M059J (cell line): Measurements from ENCODE around the gene PARD3. TPM values are rescaled to one million over a fixed set of nuclear protein-coding genes. Genes with fewer than 3 reads are reported as not detected.
"Not testable (repeated sequence)": the region's sequence is repeated elsewhere in the genome, so short reads cannot be mapped to it uniquely, and the experiment has no call there.

Source experiments
- DNase-seq: peaks from one replicate; pipeline ENCODE4 v3.0.0-alpha.2; 2012; ENCODE audit warnings: low read depth
- total RNA-seq: library from RNA; depleted of rRNA; stranded (reverse); fragments of >200 nt; shearing (Covaris generic); gene quantifications from 2 replicates; pipeline ENCODE4 v1.2.3, GENCODE V29; 2014

Gene PARD3
- total RNA-seq, 1 experiment from 2014 or later, result 17.0 TPM

DNA sequence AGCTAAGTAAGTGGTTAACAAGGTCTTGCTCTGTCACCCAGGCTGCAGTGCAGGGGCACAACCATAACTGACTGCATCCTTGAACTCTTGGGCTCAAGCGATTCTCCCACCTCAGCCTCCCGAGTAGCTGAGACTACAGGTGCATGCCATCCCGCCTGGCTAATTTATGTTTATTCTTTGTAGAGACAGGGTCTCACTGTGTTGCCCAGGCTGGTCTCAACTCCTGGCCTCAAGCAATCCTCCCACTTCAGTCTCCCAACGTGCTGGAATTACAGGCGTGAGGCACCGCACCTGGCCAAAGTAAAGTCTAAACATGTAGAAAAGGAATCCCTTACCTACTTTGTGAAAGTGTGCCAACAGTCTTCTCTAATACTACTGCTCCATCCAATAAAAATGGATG lies 17.9 kb downstream of the PARD3 start:
- no peak for DNase-seq

DNA sequence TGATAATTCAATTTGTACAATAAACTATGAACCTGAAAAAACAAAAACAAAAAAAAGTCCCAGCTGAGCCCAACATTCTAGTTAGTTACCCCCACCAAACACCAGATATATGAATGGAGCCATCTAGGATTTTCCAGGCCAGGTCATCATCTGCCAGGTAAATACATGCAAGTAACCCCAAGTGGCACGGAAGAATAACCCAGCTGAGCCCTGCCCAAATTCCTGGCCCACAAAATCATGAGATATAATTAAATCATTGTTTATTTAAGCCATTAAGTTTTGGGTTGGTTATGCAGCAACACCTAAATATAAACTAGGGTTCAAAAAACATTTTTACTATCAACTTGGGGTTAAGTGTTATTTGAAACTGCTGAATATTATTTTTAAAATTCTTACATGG lies 19.0 kb downstream of the PARD3 start:
- no peak for DNase-seq

DNA sequence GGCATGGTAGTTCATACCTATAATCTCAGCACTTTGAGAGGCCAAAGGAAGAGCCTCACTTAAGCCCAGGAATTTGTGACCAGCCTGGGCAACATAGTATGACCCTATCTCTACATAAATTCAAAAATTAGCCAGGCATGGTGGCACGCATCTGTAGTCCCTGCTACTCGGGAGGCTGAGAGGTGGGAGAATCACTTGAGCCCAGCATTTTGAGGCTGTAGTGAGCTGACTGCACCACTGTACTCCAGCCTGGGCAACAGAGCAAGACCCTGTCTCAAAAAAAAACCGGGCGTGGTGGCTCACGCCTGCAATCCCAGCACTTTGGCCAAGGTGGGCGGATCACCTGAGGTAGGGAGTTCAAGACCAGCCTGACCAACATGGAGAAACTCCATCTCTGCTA lies 19.8 kb downstream of the PARD3 start:
- no peak for DNase-seq

DNA sequence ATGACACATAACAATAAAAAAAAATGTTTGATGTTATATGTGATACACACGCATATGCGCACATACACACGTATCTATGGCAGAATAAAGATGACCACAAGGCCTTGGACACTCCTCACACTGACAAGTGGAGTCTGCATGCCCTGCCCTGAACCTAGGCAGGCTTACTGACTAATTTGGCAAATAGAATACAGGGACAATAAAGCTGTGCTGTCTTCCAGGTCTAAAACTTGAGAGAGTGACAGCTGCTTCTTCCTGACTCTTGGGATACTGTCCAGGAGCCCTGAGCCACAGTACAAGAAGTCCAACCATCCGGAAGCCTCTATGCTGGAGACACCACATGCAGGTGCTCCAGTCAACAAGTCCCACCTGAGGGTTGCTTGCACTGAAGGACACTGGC lies 20.3 kb downstream of the PARD3 start:
- no peak for DNase-seq

DNA sequence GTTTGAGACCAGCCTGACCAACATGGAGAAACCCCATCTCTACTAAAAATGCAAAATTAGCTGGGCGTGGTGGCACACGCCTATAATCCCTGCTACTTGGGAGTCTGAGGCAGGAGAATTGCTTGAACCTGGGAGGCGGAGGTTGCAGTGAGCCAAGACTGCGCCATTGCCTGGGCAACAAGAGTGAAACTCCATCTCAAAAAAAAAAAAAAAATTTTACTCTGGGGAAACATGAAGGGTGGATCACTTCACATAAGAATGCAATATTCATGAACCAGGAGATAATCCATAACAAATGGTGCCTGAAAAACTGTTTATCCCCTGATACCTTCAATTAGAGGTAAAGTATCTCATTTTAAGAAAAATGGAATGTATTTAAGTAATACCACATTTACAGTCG lies 21.5 kb downstream of the PARD3 start:
- not testable (repeated sequence) for DNase-seq

DNA sequence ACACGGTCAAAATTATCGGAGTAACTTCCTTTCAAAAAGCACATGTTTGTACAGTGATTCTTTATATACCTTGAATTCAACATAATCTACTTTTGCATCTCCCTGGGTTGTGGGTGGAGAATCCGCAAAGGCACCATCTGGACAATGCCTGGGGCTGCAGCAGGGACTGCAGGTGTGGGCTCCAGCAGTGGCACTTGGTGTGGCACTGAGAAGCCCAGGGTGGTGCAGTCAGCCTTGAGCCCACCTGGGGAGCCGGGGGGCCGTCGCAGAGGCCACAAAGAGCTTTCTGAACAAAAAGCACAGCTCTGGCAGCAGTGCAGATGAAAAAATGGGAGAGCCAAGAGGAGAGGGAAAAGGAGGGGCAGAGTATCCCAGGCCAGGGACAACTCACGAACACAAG lies 22.2 kb downstream of the PARD3 start:
- no peak for DNase-seq

DNA sequence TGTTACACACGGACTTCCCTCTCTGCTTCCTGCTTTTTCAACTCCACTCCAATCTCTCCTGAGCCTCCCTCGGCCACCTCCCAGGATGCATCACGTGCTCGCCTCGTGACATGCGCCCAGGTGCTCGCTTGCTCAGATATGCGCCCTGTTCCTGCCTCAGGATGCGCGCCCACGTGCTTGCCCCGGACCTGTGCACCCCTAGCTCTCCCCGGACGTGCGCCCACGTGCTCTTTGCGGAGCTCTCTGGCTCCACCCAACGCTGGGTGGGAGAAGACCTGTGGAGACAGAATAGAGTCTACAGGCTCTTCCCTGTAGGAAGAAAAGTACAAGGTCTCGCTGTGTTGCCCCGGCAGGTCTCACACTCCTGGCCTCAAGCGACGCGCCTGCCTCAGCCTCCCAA lies 23.1 kb downstream of the PARD3 start:
- DNase-seq, result no peak

DNA sequence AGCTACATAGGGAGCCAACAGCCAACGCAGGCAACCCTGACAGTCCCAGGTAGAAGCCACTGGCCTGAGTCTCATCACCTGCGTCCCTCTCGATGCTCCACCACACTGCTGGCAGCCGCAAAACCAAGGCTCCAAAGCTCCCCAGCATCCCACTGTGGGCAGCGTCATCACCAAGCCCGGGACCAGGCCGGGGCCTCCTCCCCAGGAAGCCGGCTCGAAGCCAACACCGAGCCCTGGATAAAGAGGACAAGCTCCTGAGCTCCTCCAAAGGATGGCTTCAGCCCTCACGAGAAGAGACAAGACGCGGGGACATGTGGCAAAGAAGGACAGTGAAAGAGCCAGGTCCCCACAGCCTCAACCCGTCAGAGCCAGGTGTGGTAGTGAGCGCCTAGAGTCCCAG lies 23.9 kb downstream of the PARD3 start:
- DNase-seq, result no peak

DNA sequence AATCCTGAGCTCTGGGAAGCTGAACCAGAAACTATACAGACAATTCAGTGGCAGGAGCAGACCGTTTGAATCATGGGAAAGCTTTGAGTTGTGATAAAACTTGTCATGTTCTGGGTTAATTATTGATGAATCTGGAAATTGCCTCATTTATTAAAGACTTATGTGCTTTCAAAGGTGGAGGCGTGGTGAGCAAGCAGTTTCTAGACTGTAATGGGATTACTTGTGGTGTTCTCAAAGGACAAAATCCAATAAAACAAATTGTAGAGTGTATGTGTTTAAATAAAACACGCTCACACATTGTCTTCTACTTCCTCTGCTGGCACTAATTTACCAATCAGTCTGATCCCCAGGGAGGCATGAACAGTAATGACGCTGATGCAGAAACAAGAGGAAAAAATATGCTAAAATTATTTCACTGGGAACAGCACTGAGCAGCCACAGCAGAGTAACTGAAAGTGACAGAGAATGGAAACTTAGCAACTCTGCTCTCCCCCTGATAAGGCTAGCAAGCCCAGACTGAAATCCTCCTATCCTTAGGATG lies 25.1 kb downstream of the PARD3 start:
- DNase-seq, result no peak

DNA sequence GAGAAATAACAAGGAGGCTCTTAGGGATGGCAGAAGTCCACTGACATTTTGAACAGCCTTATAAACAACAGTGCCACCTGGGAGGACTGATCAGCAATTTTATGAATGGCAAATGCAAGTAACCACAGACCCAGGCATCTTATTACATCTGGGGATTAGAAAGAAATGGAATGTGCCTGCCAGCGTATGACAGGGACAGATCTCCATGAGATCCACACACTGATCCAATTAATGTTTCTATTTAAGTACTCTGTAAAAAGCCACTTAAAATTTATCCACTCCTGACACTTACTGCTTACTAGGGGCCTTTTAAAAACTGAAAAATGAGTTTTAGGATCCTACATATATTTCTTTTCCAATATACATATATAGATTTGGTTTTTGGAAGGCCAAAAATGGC lies 28.6 kb downstream of the PARD3 start:
- peak; percentile 53 for DNase-seq

DNA sequence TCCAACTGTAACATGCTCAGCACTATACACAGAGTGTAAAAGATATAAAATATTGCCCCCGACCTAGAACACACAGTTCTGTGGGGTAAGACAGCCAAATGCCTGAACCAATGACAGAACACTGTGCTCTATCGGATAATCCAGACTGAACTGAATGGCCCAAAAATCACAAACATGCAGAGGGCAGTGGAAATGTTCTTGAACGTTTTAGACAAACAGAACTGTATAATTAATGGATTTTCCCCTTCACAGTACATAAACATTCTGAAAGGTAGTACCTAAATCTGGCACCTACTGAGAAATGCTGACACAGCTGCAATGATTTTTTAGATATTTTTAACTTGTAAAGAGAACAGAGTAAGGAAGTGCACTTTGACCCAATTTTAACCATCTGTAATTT lies 33.4 kb downstream of the PARD3 start:
- DNase-seq, result no peak

DNA sequence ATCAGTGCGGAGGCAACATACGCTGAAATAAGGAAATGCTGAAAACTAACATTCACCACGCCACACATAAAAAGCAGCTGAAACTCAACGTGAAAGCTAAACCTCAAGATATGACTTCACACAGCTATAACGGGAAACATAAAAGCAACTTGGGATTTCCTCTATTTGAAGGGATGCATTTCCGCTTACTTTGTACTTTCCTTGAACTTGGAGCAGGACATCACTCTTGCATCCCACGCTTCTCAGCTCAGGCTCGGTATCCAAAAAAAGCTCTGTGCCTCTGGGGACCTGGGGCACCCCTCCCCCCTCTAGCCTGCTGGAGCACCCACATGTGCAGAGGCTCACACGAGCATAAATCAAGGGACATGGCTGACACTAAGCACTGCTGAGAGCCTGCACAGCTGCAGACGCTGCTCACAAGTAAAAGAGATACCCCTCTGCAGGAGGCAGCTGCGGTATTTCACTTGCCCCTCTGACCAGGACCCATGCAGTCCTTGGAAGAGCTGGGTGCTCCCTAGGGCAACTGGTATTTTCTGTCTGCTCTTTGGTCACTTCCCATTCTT lies 34.2 kb downstream of the PARD3 start:
- DNase-seq, result no peak

DNA sequence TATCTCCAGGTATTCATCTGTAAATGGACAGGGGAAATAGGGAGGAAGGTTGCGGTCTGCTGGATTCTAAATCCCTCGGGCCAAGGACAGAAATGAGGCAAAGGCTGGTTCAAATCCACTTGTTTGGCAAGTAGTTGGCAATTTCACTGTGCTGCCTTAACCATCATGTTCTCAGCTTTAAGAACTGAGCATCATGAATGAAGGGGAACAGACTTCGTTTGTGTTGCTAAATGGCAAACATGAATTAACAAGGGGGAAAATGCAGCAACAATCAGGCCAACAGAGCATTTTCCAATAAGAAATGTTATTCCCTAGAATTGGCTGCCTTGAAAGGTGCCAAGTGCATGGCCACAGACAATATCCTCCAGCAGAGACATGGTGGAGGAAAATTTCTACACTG lies 36.9 kb downstream of the PARD3 start:
- DNase-seq, result no peak

DNA sequence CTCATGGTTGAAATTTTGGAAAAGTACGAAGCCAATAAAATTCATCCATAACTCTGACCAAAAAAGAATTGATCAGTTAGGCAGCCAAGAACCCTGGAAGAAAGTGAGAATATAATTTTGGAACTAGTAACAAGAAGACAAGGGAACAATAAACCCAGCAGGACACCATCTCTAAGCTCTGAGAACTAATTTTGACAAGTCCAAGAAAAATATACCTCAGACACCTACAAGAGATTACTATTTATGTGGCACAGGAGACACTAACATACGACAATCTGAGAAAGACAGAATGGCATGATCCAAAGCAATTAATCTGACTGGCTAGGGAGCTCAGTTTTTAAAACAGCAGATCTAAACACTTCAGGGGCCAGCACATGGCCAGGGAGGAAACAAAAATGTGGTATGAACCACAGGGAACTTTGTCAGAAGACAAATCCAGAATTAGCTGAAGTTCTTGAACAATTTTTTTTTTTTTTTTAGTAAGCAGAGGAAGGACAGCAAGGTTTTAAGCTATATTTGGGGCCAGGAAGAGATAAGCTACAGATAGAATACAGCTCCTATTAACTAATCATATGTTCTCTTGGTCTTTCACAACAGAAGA lies 38.9 kb downstream of the PARD3 start:
- no peak for DNase-seq

DNA sequence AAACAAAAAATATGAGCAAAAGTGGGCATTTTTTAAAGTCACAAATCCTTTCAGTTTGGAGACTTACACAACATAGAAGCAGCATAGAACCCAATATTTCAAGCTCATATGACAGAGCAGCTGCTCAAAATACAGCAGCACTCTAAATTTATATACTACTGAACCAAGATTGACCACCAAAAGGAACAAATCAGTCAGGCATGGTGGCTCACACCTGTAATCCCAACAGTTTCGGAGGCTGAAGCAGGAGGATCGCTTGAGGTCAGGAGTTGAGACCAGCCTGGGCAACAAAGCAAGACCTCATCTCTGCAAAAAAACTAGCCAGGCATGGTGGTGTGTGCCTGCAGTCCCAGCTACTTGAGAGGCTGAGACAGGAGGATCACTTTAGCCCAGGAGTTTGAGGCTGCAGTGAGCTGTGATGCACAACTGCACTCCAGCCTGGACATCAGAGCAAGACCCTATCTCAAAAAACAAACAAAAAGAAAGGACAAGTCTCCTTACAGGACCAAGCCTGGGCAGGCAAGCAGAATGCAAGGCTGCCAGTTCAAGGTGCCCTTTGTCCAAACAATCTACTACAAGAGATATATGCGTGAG lies 40.0 kb downstream of the PARD3 start:
- no peak for DNase-seq

DNA sequence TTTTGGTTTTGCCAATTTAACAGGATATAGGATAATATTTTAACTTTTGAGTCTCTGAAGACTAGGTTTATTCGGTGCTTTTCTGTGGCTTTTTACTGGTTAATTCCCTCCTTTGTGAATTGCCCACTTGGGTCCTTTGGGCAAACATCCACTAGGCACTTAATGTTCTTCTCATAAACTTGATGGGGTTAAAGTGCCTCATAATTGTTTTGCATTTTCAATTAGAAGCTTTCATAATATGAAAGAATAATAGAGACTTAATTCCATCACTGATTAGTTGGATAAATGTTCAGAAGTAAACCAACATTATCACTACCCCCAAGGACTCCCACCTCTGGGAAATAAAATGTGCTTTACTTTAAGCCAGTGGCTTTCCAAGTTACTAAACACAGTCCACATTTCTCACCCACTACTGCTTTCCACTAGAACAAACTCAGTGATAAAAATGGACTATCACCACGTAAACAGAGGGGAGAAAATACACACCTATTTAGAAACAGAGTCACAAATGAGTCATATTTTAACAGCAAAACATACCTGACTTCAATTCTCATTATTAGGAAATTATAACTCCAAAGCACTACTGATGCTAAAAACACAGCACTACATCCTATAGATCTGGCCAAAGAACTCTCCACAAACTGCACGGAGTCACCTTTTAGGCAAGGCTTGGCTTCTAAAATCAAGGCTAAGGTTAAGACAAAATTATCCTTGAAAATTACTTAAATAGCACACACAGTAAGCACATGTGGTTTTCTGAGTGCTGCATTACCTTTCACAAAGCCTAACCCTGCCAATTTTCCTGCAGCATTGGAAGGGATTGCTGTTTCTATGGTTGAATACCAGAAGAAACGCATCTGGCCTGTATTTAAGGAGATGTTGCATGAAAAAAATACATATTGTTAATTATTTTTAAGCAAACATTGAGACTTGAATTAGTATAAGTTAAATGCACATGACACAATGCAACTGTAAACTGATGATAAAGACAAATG lies 41.2 kb downstream of the PARD3 start:
- DNase-seq, result no peak

DNA sequence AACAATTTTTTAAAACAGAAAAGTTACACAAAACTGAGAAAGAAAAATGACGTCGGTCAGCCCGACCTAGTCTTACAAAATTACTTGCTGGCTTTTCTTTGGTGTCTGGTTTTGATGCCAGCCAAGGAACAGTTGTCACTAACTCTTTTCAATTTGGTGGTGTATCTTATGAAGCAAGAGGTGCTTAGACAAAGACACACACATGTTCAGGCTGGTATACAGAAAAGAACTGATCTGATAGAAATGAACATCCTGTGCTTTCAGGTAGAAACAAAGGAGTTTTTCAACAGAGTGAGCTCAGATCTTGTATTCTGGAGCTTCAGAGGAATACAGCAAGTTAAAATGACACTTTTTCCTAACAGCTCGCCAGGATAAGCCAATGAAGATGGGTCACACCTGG lies 43.6 kb downstream of the PARD3 start:
- DNase-seq, result no peak

DNA sequence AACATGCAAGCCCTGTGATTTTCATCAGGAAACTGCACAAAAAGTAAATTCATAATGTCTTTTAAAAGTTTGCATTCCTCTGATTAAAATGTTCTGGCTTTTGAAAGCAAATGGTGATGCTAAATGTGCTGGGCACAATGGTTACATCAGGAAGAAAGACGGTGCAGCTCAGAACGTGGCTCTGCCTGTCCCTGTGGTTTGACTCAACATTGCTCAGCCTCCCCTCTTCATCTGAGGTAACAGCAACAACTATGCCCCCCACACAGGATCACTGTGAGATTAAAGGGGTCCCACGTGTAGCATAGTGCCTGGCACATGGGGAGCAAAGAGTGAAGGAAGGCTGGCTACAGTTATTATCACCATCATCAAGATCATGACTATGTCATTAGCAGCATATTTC lies 44.0 kb downstream of the PARD3 start:
- no peak for DNase-seq

DNA sequence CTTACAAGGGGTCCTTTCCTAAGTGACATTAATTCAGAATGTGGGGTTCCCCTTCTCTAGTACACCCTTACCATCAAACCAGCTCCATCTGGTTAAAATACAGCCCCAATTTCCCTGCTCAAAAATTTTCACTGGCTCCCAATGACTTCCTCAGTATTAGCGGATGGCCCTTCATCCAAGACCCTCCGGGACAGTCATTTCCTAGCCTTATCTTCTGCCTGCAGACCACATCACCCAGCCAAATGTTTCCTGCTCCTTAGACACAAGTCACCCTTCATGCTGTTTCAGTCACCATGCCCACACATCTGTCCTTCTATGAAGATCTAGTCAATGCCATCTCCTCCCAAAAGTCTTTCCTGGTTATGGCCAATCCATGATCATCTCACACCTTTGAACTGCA lies 45.2 kb downstream of the PARD3 start:
- no peak for DNase-seq

DNA sequence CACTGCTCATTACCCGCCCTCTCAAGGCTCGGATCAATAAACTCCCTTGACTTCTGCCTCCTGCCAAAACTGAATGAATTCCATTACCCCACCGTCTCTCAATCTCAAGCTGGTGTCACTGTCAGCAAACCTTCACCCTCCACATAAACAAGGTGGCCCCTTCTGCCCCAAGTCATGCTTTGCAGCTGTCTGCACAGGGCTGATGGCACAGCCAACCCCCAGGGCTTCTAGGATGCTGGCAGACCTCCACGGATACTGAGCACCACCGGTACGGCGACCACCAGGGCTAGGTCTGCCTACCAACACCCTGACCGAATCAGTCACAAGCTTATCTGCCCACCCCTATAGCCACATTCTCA lies 46.1 kb downstream of the PARD3 start:
- no peak for DNase-seq

DNA sequence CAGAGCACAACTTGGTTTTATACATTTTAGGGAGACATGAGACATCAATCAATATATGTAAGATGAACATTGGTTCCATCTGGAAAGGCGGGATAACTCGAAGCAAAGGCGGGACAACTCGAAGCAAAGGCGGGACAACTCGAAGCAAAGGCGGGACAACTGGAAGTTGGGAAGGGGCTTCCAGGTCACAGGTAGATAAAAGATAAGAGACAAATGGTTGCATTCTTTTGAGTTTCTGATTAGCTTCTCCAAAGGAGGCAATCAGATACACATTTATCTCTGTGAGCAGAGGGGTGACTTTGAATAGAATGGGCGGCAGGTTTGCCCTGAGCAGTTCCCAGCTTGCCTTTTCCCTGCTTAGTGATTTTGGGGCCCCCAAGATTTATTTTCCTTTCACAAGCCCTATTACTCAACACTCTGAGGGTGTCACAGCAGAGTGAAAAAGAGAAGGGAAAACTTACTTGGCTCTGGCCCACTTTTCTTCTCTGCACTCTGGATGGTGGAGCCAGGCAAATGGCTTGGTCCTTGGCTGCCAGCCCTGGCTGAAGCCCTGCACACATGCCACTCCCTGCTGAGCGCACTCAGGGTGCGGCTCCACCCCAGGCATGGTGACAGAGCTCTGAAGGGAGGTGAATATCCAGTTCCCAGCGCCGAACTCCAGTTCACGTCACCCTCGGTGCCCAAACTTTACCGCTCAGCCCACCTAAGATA lies 46.7 kb downstream of the PARD3 start:
- peak; percentile 42 for DNase-seq
